ENCODE results near the gene MAPK12.

MAPK12 gene

GRCh38 chr22:50232481-50233151, 28.9 kb downstream of the MAPK12 start:
- no peak for DNase-seq (ENCODE audit: low read depth)

- no peak for DNase-seq (ENCODE audit: low read depth)
Measured at GRCh38 chr22:50229370-50229769, 32.1 kb downstream of the MAPK12 start.

- no peak for DNase-seq (ENCODE audit: low read depth)
Measured at GRCh38 chr22:50228366-50228765, 33.1 kb downstream of the MAPK12 start.

- DNase-seq (ENCODE audit: low read depth): no peak
Measured at GRCh38 chr22:50227579-50228215, 33.8 kb downstream of the MAPK12 start.

GRCh38 chr22:50226875-50227165, 34.7 kb downstream of the MAPK12 start:
- DNase-seq (ENCODE audit: low read depth): no peak

- DNase-seq (ENCODE audit: low read depth): no peak
Measured at GRCh38 chr22:50226063-50226874, 35.2 kb downstream of the MAPK12 start.

- no peak for DNase-seq (ENCODE audit: low read depth)
Measured at GRCh38 chr22:50225200-50225969, 36.1 kb downstream of the MAPK12 start.

GRCh38 chr22:50224071-50224470, 37.4 kb downstream of the MAPK12 start:
- DNase-seq (ENCODE audit: low read depth): no peak

- DNase-seq (ENCODE audit: low read depth): no peak
Measured at GRCh38 chr22:50222508-50222907, 39.0 kb downstream of the MAPK12 start.

GRCh38 chr22:50221410-50222300, 39.8 kb downstream of the MAPK12 start:
- DNase-seq (ENCODE audit: low read depth): no peak

- no peak for DNase-seq (ENCODE audit: low read depth)
Measured at GRCh38 chr22:50220603-50221409, 40.7 kb downstream of the MAPK12 start.

GRCh38 chr22:50219800-50220602, 41.5 kb downstream of the MAPK12 start:
- no peak for DNase-seq (ENCODE audit: low read depth)

- no peak for DNase-seq (ENCODE audit: low read depth)
Measured at GRCh38 chr22:50218996-50219727, 42.3 kb downstream of the MAPK12 start.

GRCh38 chr22:50218153-50218995, 43.1 kb downstream of the MAPK12 start:
- DNase-seq (ENCODE audit: low read depth): no peak

- DNase-seq (ENCODE audit: low read depth): no peak
Measured at GRCh38 chr22:50217543-50218152, 43.8 kb downstream of the MAPK12 start.

- DNase-seq (ENCODE audit: low read depth): no peak
Measured at GRCh38 chr22:50216684-50217520, 44.6 kb downstream of the MAPK12 start.
